ENCODE measurements around the gene VTCN1. TPM values are rescaled to one million over a fixed set of nuclear protein-coding genes. Genes with fewer than 3 reads are reported as not detected.

The VTCN1 gene
- total RNA-seq, 1 donor, result not detected

- H3K4me3 ChIP-seq (ENCODE audit: low read depth, low read length), result no peak overlapping the region
- no peak for TF ChIP-seq CTCF (IDR thresholded peaks at IDR 0.05; ENCODE audit: insufficient read depth, low read depth, low read length)
- DNase-seq (ENCODE audit: low read depth), result no peak
Observed at GRCh38 chr1:117198097-117198496, 12.6 kb downstream of the VTCN1 start.

GRCh38 chr1:117189726-117190125 is 21.0 kb downstream of the VTCN1 start:
- DNase-seq (ENCODE audit: low read depth), result no peak
- no peak for TF ChIP-seq CTCF (IDR thresholded peaks at IDR 0.05; ENCODE audit: insufficient read depth, low read depth, low read length)
- H3K4me3 ChIP-seq (ENCODE audit: low read depth, low read length), result no peak overlapping the region

- no peak overlapping the region for H3K4me3 ChIP-seq (ENCODE audit: low read depth, low read length)
- peak; percentile 51 for DNase-seq (ENCODE audit: low read depth)
- TF ChIP-seq CTCF (IDR thresholded peaks at IDR 0.05; ENCODE audit: insufficient read depth, low read depth, low read length), result no peak
Observed at GRCh38 chr1:117188816-117189437, 21.8 kb downstream of the VTCN1 start.

GRCh38 chr1:117188170-117188815 is 22.4 kb downstream of the VTCN1 start:
- TF ChIP-seq CTCF (IDR thresholded peaks at IDR 0.05; ENCODE audit: insufficient read depth, low read depth, low read length), result no peak
- no peak overlapping the region for H3K4me3 ChIP-seq (ENCODE audit: low read depth, low read length)
- DNase-seq (ENCODE audit: low read depth), result peak; percentile 55

- DNase-seq (ENCODE audit: low read depth), result no peak
- no peak overlapping the region for H3K4me3 ChIP-seq (ENCODE audit: low read depth, low read length)
- TF ChIP-seq CTCF (IDR thresholded peaks at IDR 0.05; ENCODE audit: insufficient read depth, low read depth, low read length), result no peak
Observed at GRCh38 chr1:117183112-117183511, 27.6 kb downstream of the VTCN1 start.

- TF ChIP-seq CTCF (IDR thresholded peaks at IDR 0.05; ENCODE audit: insufficient read depth, low read depth, low read length), result no peak
- DNase-seq (ENCODE audit: low read depth), result no peak
- H3K4me3 ChIP-seq (ENCODE audit: low read depth, low read length), result no peak overlapping the region
Observed at GRCh38 chr1:117182319-117182718, 28.4 kb downstream of the VTCN1 start.

Measured in fibroblast of villous mesenchyme (primary cell).